Nephron progenitor cell (in vitro differentiated cells): ENCODE measurements around the gene ADGRG4.

Experiments
- DNase-seq: peaks from one replicate; pipeline ENCODE4 v3.0.0; 2021
- H3K27ac Mint-ChIP-seq: 2 replicates; pipeline ENCODE4 v1.8.0; 2021; ENCODE audit warnings: mild to moderate bottlenecking, moderate library complexity, mixed read lengths
- H3K27me3 Mint-ChIP-seq: 2 replicates; pipeline ENCODE4 v1.8.0; 2021; ENCODE audit warnings: mild to moderate bottlenecking, low read depth, mixed read lengths; ENCODE audit not compliant: poor library complexity
- H3K36me3 Mint-ChIP-seq: 2 replicates; pipeline ENCODE4 v1.8.0; 2021; ENCODE audit warnings: low read depth, mixed read lengths
- H3K4me1 Mint-ChIP-seq: 2 replicates; pipeline ENCODE4 v1.8.0; 2021; ENCODE audit warnings: mixed read lengths
- H3K4me3 Mint-ChIP-seq: 2 replicates; pipeline ENCODE4 v1.8.0; 2021; ENCODE audit warnings: mild to moderate bottlenecking, moderate library complexity, mixed read lengths
- H3K9me3 Mint-ChIP-seq: 2 replicates; pipeline ENCODE4 v1.8.0; 2021; ENCODE audit warnings: mild to moderate bottlenecking, moderate library complexity, mixed read lengths
- CTCF ChIP-seq: fragments of 200-600 bp; sonication (generic); IDR thresholded peaks from 2 replicates; pipeline ENCODE4 v1.5.0; 2021; ENCODE audit warnings: antibody characterized with exemption

Gene ADGRG4

DNA sequence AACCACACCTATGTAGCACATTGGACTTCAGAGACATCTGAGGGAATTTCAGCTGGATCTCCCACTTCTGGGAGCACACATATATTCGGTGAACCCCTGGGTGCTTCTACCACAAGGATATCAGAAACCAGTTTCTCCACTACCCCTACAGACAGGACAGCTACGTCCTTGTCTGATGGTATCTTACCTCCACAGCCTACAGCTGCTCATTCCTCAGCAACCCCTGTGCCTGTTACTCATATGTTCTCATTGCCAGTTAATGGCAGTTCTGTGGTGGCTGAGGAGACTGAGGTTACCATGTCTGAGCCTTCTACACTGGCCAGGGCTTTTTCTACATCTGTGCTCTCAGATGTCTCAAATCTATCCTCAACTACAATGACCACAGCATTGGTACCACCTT is 45.7 kb downstream of the ADGRG4 start:
- Mint-ChIP-seq H3K27ac (no peak overlapping the region), H3K9me3 (peaks cover 14% of the 10 kb centered on the region), H3K27me3 (peaks cover 9% of the 10 kb centered on the region), H3K4me1 (no peaks in the 10 kb centered on the region), H3K36me3 (no peaks in the 10 kb centered on the region), H3K4me3 (no peak overlapping the region)
- no peak for DNase-seq
- no peak for TF ChIP-seq CTCF

- no peak for TF ChIP-seq CTCF
- Mint-ChIP-seq H3K27me3 (peaks cover 9% of the 10 kb centered on the region), H3K9me3 (peaks cover 18% of the 10 kb centered on the region), H3K4me1 (no peaks in the 10 kb centered on the region), H3K4me3 (no peak overlapping the region), H3K36me3 (no peaks in the 10 kb centered on the region), H3K27ac (no peak overlapping the region)
- no peak for DNase-seq
Measured at GRCh38 chrX:136347706-136348105, 46.9 kb downstream of the ADGRG4 start.

GRCh38 chrX:136353526-136354093 is 52.8 kb downstream of the ADGRG4 start:
- H3K9me3 Mint-ChIP-seq, result peaks cover 23% of the 10 kb centered on the region
- no peak for DNase-seq
- H3K27me3 Mint-ChIP-seq, result peaks cover 4% of the 10 kb centered on the region
- no peaks in the 10 kb centered on the region for H3K36me3 Mint-ChIP-seq
- H3K4me3 Mint-ChIP-seq, result no peak overlapping the region
- TF ChIP-seq CTCF, result no peak
- H3K27ac Mint-ChIP-seq, result no peak overlapping the region
- H3K4me1 Mint-ChIP-seq, result no peaks in the 10 kb centered on the region

DNA sequence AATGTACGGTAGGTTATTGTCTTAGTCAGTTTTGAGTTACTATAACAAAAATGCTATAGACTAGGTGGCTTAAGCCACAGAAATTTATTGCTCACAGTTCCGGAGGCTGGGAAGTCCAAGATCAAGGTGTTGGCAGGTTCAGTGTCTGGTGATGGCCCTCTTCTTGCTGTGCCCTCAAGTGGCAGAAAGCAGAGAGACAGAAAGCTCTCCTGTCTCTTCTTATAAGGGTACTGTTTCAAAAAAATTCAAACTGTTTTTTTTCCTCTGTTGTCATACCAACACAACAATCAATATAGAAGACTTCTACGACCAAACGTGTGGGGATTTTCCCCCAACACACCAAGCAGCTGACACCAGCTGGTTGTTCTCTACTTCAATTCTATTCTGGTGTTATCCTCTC is 53.4 kb downstream of the ADGRG4 start:
- Mint-ChIP-seq H3K4me3 (no peak overlapping the region), H3K36me3 (no peaks in the 10 kb centered on the region), H3K27me3 (peaks cover 4% of the 10 kb centered on the region), H3K27ac (no peak overlapping the region), H3K4me1 (no peaks in the 10 kb centered on the region), H3K9me3 (peaks cover 25% of the 10 kb centered on the region)
- DNase-seq, result no peak
- TF ChIP-seq CTCF, result no peak

- no peak for TF ChIP-seq CTCF
- H3K27me3 Mint-ChIP-seq, result no peaks in the 10 kb centered on the region
- H3K27ac Mint-ChIP-seq, result no peak overlapping the region
- H3K4me1 Mint-ChIP-seq, result no peaks in the 10 kb centered on the region
- DNase-seq, result no peak
- H3K4me3 Mint-ChIP-seq, result no peak overlapping the region
- H3K36me3 Mint-ChIP-seq, result no peaks in the 10 kb centered on the region
- peaks cover 12% of the 10 kb centered on the region for H3K9me3 Mint-ChIP-seq
Measured at GRCh38 chrX:136369377-136369776, 68.6 kb downstream of the ADGRG4 start.

GRCh38 chrX:136376713-136377112 is 76.0 kb downstream of the ADGRG4 start:
- no peak overlapping the region for H3K4me3 Mint-ChIP-seq
- TF ChIP-seq CTCF, result no peak
- no peaks in the 10 kb centered on the region for H3K4me1 Mint-ChIP-seq
- H3K9me3 Mint-ChIP-seq, result peaks cover 36% of the 10 kb centered on the region
- no peak overlapping the region for H3K27ac Mint-ChIP-seq
- no peak for DNase-seq
- H3K36me3 Mint-ChIP-seq, result no peaks in the 10 kb centered on the region
- H3K27me3 Mint-ChIP-seq, result peaks cover 8% of the 10 kb centered on the region
